Trophoblast cell (in vitro differentiated cells and primary cell): ENCODE data around the gene ATXN1.

Experiments
- DNase-seq, 2 donors: peaks; one replicate each; pipeline ENCODE4 v3.0.0-alpha.2; 2016
- H2AFZ ChIP-seq: 2 replicates; pipeline ENCODE4 v1.6.1; 2013; ENCODE audit warnings: low read length, moderate library complexity, mild to moderate bottlenecking; ENCODE audit not compliant: insufficient read depth, poor library complexity
- H2AK5ac ChIP-seq: 2 replicates; pipeline ENCODE4 v1.6.1; 2013; ENCODE audit warnings: mild to moderate bottlenecking, low read length
- H2BK120ac ChIP-seq: 2 replicates; pipeline ENCODE4 v1.6.1; 2013; ENCODE audit warnings: low read length, mild to moderate bottlenecking, moderate library complexity; ENCODE audit not compliant: insufficient read depth, poor library complexity
- H2BK12ac ChIP-seq: 2 replicates; pipeline ENCODE4 v1.6.1; 2013; ENCODE audit warnings: mild to moderate bottlenecking, low read length, moderate library complexity
- H2BK5ac ChIP-seq: 2 replicates; pipeline ENCODE4 v1.6.1; 2013; ENCODE audit warnings: low read length, low read depth, moderate library complexity, mild to moderate bottlenecking; ENCODE audit not compliant: poor library complexity
- H3K14ac ChIP-seq: 2 replicates; pipeline ENCODE4 v1.6.1; 2013; ENCODE audit warnings: mild to moderate bottlenecking, low read length
- H3K18ac ChIP-seq: 2 replicates; pipeline ENCODE4 v1.6.1; 2013; ENCODE audit warnings: mild to moderate bottlenecking, low read length
- H3K23ac ChIP-seq: 2 replicates; pipeline ENCODE4 v1.6.1; 2013; ENCODE audit warnings: low read length
- H3K27ac ChIP-seq: 2 replicates; pipeline ENCODE4 v1.5.1; 2013; ENCODE audit warnings: low read depth, mild to moderate bottlenecking, inconsistent platforms, low read length, moderate library complexity
- H3K27me3 ChIP-seq: 2 replicates; pipeline ENCODE4 v1.6.1; 2013; ENCODE audit warnings: inconsistent platforms, mild to moderate bottlenecking, low read length, moderate library complexity; ENCODE audit not compliant: insufficient read depth
- H3K36me3 ChIP-seq, 2 experiments: 1 replicate in 1 of 2; 2 replicates in 1 of 2; pipeline ENCODE4 v1.6.1; 2013; ENCODE audit warnings: low read length in 2 of 2, mild to moderate bottlenecking in 2 of 2, moderate library complexity in 1 of 2; ENCODE audit not compliant: insufficient read depth in 2 of 2, control insufficient read depth in 1 of 2
- H3K4ac ChIP-seq: 2 replicates; pipeline ENCODE4 v1.6.1; 2013; ENCODE audit warnings: low read depth, mild to moderate bottlenecking, low read length, moderate library complexity
- H3K4me1 ChIP-seq, 2 experiments: 1 replicate in 1 of 2; 2 replicates in 1 of 2; pipeline ENCODE4 v1.6.1; 2013; ENCODE audit warnings: low read length in 2 of 2, mild to moderate bottlenecking in 2 of 2, moderate library complexity in 1 of 2; ENCODE audit not compliant: insufficient read depth in 2 of 2, control insufficient read depth in 1 of 2
- H3K4me2 ChIP-seq: 2 replicates; pipeline ENCODE4 v1.6.1; 2013; ENCODE audit warnings: inconsistent platforms, mild to moderate bottlenecking, low read length, moderate library complexity
- H3K4me3 ChIP-seq: 2 replicates; pipeline ENCODE4 v1.5.1; 2013; ENCODE audit warnings: mild to moderate bottlenecking, low read depth, low read length, inconsistent platforms
- H3K79me1 ChIP-seq: one replicate; pipeline ENCODE4 v1.6.1; 2013; ENCODE audit warnings: low read length
- H3K79me2 ChIP-seq: 2 replicates; pipeline ENCODE4 v1.6.1; 2013; ENCODE audit warnings: low read length, mild to moderate bottlenecking; ENCODE audit not compliant: control insufficient read depth, insufficient read depth, poor library complexity
- H3K9ac ChIP-seq: 2 replicates; pipeline ENCODE4 v1.6.1; 2013; ENCODE audit warnings: mild to moderate bottlenecking, low read length
- H3K9me3 ChIP-seq: 2 replicates; pipeline ENCODE4 v1.6.1; 2013; ENCODE audit warnings: low read depth, mild to moderate bottlenecking, control low read depth, inconsistent platforms, low read length; ENCODE audit not compliant: insufficient read depth
- H4K12ac ChIP-seq: 2 replicates; pipeline ENCODE4 v1.6.1; 2013; ENCODE audit warnings: low read depth, mild to moderate bottlenecking, low read length, moderate library complexity
- H4K8ac ChIP-seq: 2 replicates; pipeline ENCODE4 v1.6.1; 2013; ENCODE audit warnings: low read depth, mild to moderate bottlenecking, low read length, moderate library complexity
- H4K91ac ChIP-seq: one replicate; pipeline ENCODE4 v1.6.1; 2013; ENCODE audit warnings: low read depth, mild to moderate bottlenecking, low read length, moderate library complexity
- WGBS: extraction: QIAGEN DNeasy Blood & Tissue Kit; methylation state at CpG from one replicate; pipeline ENCODE4 v1.1.7; 2013; ENCODE audit warnings: missing lambda C conversion rate; ENCODE audit not compliant: insufficient read length, insufficient coverage; ENCODE audit errors: extremely low coverage; 5-methylcytosine and 5-hydroxymethylcytosine counted together

Gene ATXN1

DNA sequence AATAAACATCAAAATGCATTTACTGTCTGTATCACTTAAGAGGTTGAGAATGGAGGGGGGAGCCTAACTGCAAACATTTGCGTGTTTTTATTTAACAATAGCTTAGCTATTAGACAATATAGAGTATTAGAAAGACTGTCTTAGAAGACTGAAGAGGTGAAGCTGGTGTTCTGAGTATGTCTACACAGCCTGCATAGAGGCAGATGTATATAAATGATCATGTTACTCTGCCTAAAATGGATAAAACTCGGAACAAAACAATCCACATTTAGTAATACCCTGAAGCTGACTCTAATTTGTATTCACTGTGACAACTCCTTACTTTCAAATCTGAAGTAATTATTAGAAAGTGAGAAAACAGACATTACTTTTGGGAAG, 340.9 kb downstream of the ATXN1 start:
- Histone ChIP-seq H3K9ac (no peak overlapping the region), H3K36me3 (no peaks in the 10 kb centered on the region), H4K91ac (no peak overlapping the region), H3K4me1 (no peaks in the 10 kb centered on the region), H3K9me3 (no peaks in the 10 kb centered on the region), H3K14ac (no peak overlapping the region), H3K27me3 (no peaks in the 10 kb centered on the region), H3K27ac (no peak overlapping the region), H3K4ac (no peak overlapping the region), H2AK5ac (no peak overlapping the region), H3K4me3 (no peak overlapping the region), H3K4me2 (no peak overlapping the region), H3K79me2 (no peaks in the 10 kb centered on the region), H3K18ac (no peak overlapping the region), H3K23ac (no peak overlapping the region), H2BK12ac (no peak overlapping the region), H2AFZ (no peak overlapping the region), H3K79me1 (no peaks in the 10 kb centered on the region), H2BK5ac (no peak overlapping the region), H4K8ac (no peak overlapping the region), H4K12ac (no peak overlapping the region), H2BK120ac (no peak overlapping the region)
- no CpG with 5 or more reads among the region's 2 CpGs for WGBS
- DNase-seq = no peak

DNA sequence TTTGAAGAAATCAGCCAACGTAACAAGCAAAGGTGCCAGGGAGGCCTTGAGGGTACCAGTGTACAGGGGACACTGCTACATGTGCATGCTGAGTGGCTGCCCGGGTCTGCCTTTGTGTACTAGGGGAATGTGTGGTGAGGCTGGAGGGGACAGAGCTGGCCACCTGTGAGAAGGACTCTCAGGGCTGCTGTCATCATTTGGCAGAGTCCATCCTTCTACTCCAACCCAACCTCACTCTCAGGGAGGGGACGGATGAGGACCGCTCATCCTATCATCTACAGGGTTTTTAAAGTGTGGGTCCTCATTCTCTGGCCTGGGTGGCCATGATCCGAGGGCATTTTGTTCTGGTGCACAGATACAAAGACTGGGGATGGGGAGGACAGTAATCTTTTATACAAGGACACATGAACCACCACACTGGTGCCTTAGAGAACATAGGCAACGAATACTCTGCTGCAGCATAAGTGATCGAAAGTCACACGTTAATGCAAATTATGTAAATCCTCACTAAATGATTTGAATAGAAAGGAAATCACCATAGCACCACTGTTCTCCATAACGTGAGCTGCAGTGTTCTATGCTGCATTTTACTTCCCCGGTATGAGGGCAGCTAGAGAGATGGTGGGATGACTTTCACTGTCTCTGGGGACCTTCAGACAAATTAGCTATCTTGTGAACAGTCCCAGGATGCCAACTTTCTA, 341.5 kb downstream of the ATXN1 start:
- no CpG with 5 or more reads among the region's 10 CpGs for WGBS
- H3K79me2 ChIP-seq = no peaks in the 10 kb centered on the region
- H4K12ac ChIP-seq = no peak overlapping the region
- no peak overlapping the region for H2BK120ac ChIP-seq
- no peak overlapping the region for H3K18ac ChIP-seq
- H3K4me3 ChIP-seq = no peak overlapping the region
- H3K27me3 ChIP-seq = no peaks in the 10 kb centered on the region
- no peak overlapping the region for H3K14ac ChIP-seq
- no peak overlapping the region for H2AK5ac ChIP-seq
- no peak overlapping the region for H3K23ac ChIP-seq
- H3K4ac ChIP-seq = no peak overlapping the region
- H3K27ac ChIP-seq = no peak overlapping the region
- no peak overlapping the region for H3K4me2 ChIP-seq
- no peak overlapping the region for H2AFZ ChIP-seq
- H3K4me1 ChIP-seq = no peaks in the 10 kb centered on the region
- H2BK5ac ChIP-seq = no peak overlapping the region
- no peak overlapping the region for H4K91ac ChIP-seq
- H4K8ac ChIP-seq = no peak overlapping the region
- H2BK12ac ChIP-seq = no peak overlapping the region
- no peaks in the 10 kb centered on the region for H3K36me3 ChIP-seq
- no peaks in the 10 kb centered on the region for H3K79me1 ChIP-seq
- DNase-seq = no peak
- no peak overlapping the region for H3K9ac ChIP-seq
- no peaks in the 10 kb centered on the region for H3K9me3 ChIP-seq

DNA sequence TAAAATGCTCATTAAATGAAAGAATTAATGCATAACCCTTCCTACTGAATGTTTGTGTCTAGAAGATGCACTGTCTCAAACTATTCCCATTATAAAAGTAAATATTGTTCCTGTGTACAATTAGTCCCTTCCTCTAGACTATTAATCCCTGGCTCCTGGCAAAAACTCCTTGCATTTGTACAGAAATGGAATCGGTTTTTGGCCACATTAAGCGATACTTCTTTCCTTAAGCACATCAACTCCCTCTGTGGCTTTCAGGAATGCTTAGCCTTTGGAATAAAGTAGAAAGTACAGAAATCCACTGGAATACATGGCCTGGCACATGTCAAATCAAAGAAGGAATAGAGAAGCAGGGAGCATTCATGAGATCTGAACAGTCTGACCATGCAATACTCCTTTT, 343.1 kb downstream of the ATXN1 start:
- H3K4ac ChIP-seq = no peak overlapping the region
- no peak overlapping the region for H3K23ac ChIP-seq
- H2AFZ ChIP-seq = no peak overlapping the region
- no peak overlapping the region for H3K4me3 ChIP-seq
- no peaks in the 10 kb centered on the region for H3K27me3 ChIP-seq
- H3K4me1 ChIP-seq = no peaks in the 10 kb centered on the region
- WGBS = no CpG with 5 or more reads among the region's 2 CpGs
- no peak overlapping the region for H2AK5ac ChIP-seq
- H3K14ac ChIP-seq = no peak overlapping the region
- no peaks in the 10 kb centered on the region for H3K9me3 ChIP-seq
- H3K79me1 ChIP-seq = no peaks in the 10 kb centered on the region
- no peak overlapping the region for H2BK120ac ChIP-seq
- H3K9ac ChIP-seq = no peak overlapping the region
- no peaks in the 10 kb centered on the region for H3K79me2 ChIP-seq
- no peak overlapping the region for H3K27ac ChIP-seq
- no peak overlapping the region for H3K4me2 ChIP-seq
- no peak overlapping the region for H4K8ac ChIP-seq
- DNase-seq = no peak
- H4K12ac ChIP-seq = no peak overlapping the region
- H3K18ac ChIP-seq = no peak overlapping the region
- H2BK12ac ChIP-seq = no peak overlapping the region
- no peak overlapping the region for H4K91ac ChIP-seq
- H3K36me3 ChIP-seq = no peaks in the 10 kb centered on the region
- no peak overlapping the region for H2BK5ac ChIP-seq

- Histone ChIP-seq H3K27me3 (no peaks in the 10 kb centered on the region), H3K4me2 (no peak overlapping the region), H2BK5ac (no peak overlapping the region), H3K27ac (no peak overlapping the region), H2BK12ac (no peak overlapping the region), H3K79me1 (no peaks in the 10 kb centered on the region), H3K4me1 (no peaks in the 10 kb centered on the region), H3K14ac (no peak overlapping the region), H4K8ac (no peak overlapping the region), H2AK5ac (no peak overlapping the region), H3K79me2 (no peaks in the 10 kb centered on the region), H3K36me3 (no peaks in the 10 kb centered on the region), H3K9ac (no peak overlapping the region), H3K4ac (no peak overlapping the region), H2BK120ac (no peak overlapping the region), H3K4me3 (no peak overlapping the region), H3K9me3 (no peaks in the 10 kb centered on the region), H2AFZ (no peak overlapping the region), H3K18ac (no peak overlapping the region), H4K91ac (no peak overlapping the region), H4K12ac (no peak overlapping the region), H3K23ac (no peak overlapping the region)
- no CpG with 5 or more reads among the region's 6 CpGs for WGBS
- DNase-seq = no peak
These were observed 345.6 kb downstream of the ATXN1 start for GRCh38 chr6:16415677-16416076.
